Activated T-helper 1 cell treated with Interleukin-2 at 50 U/mL for 16 hours (primary cell): ENCODE measurements around the gene GPR137.

Experiments
- DNase-seq: peaks from one replicate; pipeline ENCODE4 v3.0.0-alpha.2; 2020; ENCODE audit warnings: low read depth

Gene GPR137

DNA sequence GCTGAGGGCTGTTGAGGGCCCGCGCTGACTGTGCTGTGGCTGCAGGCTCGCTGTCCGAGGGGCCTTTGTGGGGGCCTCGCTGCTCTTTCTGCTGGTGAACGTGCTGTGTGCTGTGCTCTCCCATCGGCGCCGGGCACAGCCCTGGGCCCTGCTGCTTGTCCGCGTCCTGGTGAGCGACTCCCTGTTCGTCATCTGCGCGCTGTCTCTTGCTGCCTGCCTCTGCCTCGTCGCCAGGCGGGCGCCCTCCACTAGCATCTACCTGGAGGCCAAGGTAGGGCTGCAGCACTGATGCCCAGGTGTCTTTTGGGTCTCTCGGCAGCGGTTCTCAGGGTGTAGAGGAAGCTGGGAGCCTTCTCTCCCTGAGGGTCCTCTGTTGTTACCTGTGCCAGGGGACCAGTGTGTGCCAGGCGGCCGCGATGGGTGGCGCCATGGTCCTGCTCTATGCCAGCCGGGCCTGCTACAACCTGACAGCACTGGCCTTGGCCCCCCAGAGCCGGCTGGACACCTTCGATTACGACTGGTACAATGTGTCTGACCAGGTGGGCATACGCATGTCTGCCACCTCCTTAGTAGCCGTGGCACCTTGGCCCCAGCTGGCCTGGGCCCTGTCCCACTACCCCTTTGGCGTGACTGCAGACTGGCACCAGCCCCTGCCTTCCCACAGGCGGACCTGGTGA is 2.2 kb downstream of the GPR137 start:
- DNase-seq: no peak

DNA sequence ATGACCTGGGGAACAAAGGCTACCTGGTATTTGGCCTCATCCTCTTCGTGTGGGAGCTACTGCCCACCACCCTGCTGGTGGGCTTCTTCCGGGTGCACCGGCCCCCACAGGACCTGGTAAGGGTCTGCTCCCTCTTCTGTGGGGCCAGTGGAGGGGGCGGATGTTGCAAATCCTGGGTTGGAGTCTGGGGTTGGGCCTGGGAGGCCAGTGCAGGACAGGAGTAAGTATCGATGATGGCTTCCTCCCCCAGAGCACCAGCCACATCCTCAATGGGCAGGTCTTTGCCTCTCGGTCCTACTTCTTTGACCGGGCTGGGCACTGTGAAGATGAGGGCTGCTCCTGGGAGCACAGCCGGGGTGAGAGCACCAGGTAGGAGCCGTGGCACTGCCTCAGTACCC is 2.7 kb downstream of the GPR137 start:
- no peak for DNase-seq

DNA sequence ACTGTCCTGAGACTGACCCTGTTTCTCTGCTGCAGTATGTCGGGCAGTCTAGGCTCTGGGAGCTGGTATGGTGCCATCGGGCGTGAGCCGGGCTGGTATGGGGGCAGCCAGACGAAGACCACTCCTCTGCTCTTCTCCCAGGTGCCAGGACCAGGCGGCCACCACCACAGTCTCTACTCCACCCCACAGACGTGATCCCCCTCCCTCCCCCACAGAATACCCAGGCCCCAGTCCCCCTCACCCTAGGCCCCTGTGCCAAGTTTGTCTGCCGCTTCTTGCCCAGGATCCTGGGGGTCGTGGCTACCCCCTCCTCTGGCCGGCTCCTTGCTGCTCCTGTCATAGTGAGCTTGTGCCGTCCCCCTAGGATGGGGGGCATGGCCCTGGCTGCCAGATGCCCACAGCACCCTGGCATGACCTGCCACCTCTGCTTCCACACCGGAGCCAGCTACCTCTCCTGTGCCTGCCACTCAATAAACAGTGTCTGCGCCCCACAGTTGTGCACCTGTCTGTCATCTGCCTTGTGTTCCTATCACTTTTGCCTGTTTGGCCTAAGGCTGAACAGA is 3.4 kb downstream of the GPR137 start:
- DNase-seq: no peak

DNA sequence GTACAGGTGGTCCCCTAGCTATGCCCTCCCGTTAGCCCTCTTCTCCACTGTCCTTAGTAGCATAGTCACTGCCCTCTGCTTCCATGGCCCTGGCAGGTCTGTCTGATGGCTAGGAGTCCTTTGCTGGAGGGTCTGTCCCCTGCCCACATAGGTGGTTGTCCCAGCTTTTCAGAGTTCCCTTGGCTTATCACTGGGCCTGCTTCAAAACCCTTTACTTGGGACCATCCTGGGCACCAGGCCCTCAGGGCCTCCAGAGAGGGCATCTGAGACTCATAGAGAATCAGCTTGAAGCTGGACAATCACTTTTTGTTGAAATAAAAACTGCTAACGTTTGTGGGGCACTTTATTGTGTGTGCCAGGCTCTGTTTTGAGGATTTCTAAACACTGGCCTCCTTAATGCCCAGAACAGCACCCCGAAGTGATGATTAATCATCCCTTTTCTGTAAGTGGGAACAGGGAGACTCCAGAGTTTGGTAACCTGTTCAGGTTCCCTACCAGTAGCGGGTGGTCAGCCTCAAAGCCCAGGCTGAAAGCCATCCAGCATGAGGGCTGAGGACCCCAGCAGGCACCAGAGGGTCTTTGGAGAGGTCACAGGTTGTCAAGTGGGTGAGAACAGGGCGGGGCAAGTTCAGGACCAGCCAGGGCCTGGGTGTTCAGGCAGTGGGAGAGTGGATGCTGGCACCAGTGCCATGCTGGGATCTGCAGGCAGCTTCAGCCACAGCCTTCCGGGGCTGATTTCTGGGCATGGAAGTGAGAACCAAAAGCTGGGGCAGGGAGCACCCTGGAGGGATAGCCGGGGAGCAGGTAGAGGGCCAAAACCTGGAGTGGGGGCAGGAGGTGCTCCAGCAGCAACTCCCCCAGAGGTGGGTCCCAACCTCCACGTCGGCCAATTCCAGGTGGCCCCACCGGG is 5.0 kb downstream of the GPR137 start:
- DNase-seq: no peak

DNA sequence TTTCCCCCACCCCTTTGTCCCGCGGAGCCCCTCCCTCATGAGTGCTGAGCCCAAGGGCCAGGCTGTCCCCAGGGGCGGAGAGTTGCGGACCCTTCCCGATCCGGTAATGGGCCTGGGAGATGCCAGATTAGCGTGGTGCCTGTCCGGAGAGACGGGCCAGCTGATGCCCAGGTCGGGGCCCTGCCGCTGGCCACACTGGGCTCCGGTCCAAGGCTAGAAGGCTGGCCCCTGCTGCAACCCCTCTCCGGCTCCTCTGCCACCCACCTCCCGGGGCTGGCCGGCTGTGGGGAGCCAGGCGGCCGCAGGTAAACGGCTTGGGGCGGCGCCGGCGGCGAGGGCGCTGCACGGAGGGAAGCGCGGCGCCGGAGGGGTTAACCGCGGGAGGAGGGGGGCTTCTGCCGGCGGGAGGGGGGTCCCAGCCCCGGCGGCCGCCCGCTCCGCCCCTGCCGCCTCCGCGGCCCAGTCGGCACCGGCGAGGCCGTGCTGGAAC is 5.7 kb downstream of the GPR137 start, which contains the start of gene KCNK4:
Gene KCNK4, plus strand, starts transcription at position 41 of the 490 bp plus-strand sequence. CDS start 1,717 bp downstream, outside the sequence.
- DNase-seq: no peak

DNA sequence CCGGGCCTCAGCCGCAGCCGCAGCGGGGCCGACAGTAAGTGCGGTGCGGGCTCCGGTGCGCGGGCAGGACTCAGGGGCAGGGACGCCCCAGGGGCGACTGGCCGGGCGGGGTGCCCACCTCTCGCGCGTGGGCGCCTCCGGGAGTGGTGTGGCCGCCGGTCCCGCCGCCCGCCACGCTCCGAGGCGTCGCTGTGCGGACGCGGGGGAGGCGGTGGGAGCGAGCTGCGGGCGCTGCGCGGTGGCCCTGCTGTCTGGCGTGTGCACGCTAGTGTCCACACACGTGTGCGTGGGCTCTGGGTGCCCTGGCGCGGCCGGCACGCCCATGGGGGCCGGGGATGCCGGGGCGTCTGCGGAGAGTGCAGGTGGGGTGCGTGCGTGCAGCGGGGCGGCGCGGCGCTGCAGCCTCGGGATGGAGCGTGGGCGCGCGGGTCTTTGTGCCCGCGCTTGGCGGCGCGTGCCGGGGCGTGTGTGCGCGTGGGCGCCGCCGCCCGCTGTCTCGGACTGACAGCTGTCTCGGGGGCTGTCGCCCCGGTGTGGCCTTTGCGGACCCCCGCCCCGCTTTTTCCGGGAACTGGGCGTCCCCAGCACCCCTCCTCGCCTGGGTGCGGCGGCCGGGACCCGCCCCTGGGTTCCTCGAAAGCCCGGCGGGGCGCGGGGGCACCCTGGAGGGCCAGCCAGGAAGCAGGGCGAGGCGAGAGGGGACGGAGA is 6.3 kb downstream of the GPR137 start:
- DNase-seq: no peak

DNA sequence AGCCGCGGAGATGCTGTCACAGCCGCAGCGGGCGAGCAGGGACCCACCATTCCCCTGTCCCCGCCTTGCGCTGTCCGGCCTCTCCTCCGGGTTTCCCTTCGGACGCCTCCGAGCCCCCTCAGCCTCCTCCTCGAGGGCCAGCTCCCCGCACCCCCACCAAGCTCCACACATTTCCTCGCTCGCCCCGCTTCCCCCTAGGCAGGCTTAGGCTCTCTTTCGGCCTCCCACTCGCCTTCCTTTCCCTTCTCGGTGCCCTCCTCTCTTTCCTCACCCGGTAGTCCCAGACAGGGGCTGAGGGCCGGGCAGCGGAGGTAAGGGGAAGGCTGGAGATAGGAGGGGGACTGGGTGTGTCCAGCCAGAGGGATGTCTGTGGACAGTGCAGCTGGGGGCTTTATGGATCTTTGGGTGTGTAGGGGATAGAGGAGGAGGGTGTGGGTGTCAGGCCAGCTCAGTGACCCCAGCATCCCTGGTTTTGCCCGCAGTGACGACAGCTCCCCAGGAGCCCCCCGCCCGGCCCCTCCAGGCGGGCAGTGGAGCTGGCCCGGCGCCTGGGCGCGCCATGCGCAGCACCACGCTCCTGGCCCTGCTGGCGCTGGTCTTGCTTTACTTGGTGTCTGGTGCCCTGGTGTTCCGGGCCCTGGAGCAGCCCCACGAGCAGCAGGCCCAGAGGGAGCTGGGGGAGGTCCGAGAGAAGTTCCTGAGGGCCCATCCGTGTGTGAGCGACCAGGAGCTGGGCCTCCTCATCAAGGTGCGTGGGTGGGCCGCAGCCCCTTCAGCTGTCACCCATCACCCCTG is 7.0 kb downstream of the GPR137 start:
- no peak for DNase-seq

DNA sequence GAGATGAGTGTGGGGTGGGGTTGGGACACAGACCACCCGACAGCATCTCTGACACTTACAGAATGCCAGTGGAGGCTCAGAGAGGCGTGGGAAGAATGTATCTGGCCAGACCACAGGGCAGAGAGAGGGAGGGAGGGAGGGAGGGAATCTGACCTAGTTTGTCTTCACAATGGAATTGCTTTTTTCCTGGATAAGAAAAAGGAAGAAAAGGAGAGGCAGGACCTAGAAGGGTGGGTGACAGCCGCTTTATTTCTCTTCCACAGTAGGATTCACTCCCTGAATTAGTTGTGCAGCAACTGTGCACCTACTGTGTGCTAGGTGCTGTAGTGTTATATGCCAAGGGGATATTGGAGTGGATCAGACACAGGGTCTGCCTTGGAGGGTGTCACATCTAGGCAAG is 9.1 kb downstream of the GPR137 start:
- DNase-seq: no peak

DNA sequence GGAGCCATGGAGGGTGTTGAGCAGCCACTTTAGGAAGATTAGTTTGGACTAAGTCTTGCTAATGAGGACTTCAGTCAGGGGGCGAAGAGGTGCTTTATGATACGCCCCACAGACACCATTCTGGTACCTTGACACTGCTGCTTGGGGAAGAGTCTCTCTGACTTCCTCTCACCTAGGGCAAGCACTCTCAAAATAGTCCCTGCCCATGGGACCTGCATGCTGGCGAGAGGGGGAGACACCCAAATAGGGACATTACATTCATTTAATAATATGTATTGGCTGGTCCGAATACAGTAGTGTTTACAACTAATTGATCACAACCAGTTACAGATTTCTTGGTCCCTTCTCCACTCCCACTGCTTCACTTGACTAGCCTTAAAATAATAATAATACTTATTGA is 10.1 kb downstream of the GPR137 start:
- no peak for DNase-seq

DNA sequence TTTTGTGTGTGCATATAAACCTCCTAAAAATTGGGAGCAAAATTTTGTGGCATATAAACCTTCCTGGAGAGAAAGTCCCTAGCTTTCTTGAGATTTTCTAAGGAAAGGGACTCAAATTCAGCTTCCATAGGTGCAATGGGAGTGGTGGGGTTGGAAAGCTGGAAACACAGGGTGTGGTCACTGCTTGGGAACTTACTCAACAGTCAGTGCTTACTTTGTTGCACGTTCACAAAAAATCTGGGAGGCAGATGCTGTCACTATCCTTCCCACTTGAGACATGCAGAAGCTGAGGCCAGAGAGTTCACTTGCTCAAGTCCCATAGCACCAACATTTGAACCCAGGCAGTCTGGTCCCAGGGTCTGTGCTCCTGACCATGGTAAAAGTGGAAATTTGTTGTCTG is 10.6 kb downstream of the GPR137 start:
- no peak for DNase-seq

DNA sequence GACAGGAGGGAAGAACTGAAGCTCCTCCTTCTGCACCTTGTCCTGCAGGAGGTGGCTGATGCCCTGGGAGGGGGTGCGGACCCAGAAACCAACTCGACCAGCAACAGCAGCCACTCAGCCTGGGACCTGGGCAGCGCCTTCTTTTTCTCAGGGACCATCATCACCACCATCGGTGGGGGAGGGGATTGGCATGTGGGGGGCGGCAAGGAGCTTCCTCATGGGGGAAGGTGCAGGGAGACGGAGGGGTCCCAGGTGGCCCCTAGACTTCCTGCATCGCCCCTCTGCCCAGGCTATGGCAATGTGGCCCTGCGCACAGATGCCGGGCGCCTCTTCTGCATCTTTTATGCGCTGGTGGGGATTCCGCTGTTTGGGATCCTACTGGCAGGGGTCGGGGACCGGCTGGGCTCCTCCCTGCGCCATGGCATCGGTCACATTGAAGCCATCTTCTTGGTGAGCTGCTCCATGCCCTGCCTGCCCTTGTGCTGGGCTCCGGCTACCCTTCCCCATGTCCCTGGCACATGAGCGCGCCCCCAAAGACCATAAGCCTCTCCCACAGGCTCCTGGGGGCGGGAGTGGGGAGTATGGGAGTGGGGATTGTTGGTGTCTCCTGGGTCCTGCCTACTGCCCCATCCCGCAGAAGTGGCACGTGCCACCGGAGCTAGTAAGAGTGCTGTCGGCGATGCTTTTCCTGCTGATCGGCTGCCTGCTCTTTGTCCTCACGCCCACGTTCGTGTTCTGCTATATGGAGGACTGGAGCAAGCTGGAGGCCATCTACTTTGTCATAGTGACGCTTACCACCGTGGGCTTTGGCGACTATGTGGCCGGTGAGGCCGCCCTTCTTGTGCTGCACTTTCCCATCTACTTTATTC is 11.4 kb downstream of the GPR137 start:
- DNase-seq: no peak

DNA sequence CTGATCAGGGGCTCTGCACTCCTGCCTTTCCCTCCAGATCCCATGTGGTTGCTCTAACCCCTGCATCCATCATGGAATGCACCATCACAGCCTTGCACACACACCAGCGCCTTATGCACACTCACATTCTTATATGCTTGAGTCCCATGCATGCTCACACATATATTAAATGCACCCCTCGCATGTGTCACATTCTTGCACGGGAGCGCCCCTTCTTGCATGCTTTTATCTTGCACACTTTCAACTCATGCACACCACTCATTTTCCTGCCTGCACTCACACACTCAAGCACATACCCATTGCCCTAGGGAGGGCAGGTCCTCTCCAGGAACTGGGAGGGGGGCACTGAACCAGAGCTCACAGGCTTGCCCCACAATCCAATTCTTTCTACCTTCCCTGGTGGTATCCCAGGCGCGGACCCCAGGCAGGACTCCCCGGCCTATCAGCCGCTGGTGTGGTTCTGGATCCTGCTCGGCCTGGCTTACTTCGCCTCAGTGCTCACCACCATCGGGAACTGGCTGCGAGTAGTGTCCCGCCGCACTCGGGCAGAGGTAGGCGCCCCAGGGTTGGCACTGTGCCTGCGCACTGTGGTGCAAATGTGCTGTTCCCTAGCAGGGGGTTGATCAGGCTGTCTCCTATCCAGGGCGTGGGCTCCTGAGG is 12.2 kb downstream of the GPR137 start:
- no peak for DNase-seq

DNA sequence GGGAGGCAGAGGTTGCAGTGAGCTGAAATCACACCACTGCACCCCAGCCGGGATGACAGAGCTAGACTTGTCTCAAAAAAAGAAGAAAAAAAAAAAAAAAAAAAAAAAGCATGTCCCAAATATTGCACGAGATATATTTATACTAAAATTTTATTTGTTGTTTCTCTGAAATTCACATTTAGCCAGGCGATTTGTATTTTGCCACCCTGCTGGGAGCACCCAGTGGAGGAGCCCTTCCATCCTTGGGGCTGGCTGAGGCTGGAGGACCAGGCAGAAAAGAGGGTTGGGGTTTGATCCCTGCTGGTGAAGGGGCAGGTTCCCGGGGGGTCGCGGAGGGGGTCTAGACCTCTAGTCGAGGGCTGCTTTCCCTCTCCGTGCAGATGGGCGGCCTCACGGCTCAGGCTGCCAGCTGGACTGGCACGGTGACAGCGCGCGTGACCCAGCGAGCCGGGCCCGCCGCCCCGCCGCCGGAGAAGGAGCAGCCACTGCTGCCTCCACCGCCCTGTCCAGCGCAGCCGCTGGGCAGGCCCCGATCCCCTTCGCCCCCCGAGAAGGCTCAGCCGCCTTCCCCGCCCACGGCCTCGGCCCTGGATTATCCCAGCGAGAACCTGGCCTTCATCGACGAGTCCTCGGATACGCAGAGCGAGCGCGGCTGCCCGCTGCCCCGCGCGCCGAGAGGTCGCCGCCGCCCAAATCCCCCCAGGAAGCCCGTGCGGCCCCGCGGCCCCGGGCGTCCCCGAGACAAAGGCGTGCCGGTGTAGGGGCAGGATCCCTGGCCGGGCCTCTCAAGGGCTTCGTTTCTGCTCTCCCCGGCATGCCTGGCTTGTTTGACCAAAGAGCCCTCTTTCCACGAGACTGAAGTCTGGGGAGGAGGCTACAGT is 13.6 kb downstream of the GPR137 start:
- no peak for DNase-seq

DNA sequence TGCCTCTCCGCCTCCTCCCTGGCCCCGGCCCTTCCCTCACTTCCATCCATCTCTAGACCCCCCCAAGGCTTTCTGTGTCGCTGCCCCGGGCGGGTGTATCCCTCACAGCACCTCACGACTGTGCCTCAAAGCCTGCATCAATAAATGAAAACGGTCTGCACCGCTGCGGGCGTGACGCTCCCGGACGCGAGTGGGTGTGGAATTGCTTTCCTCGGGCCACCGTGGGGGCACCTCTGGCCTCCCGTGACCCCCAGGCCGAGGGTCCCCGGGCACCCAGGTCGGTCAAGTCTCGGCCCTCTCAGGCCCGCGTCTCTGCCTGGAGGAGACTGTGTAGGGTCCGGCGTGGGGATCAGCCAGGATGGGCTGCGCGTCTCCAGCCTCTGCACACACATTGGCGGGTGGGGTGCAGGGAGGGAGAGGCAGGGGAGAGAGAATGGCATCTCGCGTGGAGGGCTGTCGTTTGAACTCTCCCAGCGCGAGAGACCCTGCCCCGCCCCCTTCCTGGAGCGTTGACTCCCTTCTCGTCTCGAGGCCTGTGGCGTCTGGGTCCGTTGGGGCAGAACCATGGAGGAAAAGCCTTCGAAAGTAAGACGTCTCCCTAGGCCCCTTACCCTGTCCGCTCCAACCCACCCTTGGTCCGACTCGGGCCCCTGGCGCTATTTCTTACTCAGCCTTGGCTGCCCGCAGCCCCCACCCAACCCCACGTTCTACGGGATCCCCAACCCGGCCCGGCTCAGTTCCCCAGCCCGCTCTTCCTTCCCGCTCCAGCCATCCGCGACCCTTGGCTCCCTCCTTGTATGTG is 14.4 kb downstream of the GPR137 start, which contains the start of gene CATSPERZ:
Gene CATSPERZ, plus strand, starts transcription at position 512 of the 802 bp plus-strand sequence. Its CDS starts 53 bp downstream, at position 565.
- no peak for DNase-seq

DNA sequence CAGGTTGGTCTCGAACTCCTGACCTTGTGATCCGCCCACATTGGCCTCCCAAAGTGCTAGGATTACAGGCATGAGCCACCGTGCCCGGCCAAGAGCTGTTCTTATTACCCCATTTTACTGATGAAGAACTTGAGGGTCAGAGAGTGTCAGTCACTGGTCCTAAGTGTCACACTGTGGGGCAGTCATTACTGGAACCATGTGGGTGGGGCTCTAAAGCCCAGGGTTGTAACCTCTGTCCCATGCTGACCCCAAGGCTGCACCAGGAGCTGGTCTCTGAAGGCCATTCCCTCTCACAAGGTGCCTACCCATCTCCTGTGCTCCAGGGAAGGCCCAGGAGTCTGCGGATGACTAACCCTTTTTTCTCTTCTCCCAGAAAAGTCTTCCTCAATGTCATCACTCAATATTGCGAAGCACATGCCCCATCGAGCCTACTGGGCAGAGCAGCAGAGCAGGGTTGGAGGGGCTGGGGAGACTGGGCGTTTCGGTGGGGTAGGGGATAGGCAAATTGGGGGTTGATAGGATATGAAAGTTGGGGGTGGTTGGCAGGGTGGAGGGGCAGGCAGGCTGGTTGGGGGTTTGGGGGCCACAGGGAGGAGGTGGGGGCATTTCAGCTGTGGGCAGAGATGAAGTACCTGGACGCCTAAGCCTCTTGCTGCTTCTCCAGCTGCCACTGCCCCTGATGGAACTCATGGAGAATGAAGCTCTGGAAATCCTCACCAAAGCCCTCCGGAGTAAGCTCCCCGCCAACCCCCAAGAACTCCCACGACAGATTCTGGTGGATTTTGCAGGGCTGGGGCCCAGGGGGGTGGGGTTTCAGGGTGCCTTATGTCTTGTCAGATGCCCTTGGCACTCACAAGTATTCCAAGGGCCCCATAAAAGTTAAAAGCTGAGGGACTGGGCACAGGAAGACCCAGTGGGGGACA is 17.7 kb downstream of the GPR137 start:
- DNase-seq: no peak

DNA sequence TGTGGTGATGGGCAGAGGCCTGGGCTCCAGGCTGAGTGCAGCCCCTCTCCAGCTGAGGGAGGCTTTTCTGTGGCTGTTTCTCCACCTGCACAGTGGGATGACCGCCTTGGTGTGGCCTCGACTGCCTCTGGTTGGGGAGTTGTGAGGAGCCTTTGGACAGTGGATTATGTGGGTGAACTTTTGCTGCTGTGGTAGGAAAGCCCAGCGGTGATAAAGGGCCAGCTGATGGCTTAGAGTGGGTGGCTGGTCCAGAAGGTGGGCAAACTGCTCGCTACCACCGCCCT is 18.3 kb downstream of the GPR137 start:
- no peak for DNase-seq
